Epithelial cell of esophagus (primary cell): ENCODE measurements around the gene HK1.

Experiments
- DNase-seq: peaks from one replicate; pipeline ENCODE4 v3.0.0; 2010; ENCODE audit warnings: low read depth
- H3K4me3 ChIP-seq: 2 replicates; pipeline ENCODE4 v1.5.1; 2011; ENCODE audit warnings: mild to moderate bottlenecking, low read length, control low read depth
- TF ChIP-seq, protein P1 (sequence below): IDR thresholded peaks from 2 replicates; pipeline ENCODE4 v1.5.1; 2011; ENCODE audit warnings: low read depth, mild to moderate bottlenecking, low read length, control low read depth, inconsistent platforms; ENCODE audit not compliant: insufficient read depth; ENCODE audit errors: missing control alignments

Gene HK1

DNA sequence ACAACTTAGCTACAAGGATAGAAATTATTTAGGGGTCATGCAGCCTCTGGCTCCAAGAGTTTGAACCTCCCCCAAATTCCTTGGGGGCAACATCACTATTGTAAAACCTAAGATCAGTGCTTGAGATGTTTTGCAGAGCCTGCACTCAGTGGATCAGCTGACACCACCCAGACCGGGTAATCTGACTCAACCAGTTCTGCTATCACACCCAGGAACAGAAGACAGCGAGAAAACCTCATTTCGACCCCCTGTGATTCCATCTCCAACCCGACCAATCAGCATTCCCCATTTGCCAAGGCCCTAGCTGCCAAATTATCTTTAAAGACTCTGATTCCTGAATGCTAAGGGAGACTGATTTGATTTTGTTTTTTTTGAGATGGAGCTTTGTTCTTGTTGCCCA lies 133.2 kb downstream of the HK1 start:
- H3K4me3 ChIP-seq = no peak overlapping the region
- peak; percentile 38 for DNase-seq
- TF ChIP-seq, protein P1, sequence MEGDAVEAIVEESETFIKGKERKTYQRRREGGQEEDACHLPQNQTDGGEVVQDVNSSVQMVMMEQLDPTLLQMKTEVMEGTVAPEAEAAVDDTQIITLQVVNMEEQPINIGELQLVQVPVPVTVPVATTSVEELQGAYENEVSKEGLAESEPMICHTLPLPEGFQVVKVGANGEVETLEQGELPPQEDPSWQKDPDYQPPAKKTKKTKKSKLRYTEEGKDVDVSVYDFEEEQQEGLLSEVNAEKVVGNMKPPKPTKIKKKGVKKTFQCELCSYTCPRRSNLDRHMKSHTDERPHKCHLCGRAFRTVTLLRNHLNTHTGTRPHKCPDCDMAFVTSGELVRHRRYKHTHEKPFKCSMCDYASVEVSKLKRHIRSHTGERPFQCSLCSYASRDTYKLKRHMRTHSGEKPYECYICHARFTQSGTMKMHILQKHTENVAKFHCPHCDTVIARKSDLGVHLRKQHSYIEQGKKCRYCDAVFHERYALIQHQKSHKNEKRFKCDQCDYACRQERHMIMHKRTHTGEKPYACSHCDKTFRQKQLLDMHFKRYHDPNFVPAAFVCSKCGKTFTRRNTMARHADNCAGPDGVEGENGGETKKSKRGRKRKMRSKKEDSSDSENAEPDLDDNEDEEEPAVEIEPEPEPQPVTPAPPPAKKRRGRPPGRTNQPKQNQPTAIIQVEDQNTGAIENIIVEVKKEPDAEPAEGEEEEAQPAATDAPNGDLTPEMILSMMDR = no peak

DNA sequence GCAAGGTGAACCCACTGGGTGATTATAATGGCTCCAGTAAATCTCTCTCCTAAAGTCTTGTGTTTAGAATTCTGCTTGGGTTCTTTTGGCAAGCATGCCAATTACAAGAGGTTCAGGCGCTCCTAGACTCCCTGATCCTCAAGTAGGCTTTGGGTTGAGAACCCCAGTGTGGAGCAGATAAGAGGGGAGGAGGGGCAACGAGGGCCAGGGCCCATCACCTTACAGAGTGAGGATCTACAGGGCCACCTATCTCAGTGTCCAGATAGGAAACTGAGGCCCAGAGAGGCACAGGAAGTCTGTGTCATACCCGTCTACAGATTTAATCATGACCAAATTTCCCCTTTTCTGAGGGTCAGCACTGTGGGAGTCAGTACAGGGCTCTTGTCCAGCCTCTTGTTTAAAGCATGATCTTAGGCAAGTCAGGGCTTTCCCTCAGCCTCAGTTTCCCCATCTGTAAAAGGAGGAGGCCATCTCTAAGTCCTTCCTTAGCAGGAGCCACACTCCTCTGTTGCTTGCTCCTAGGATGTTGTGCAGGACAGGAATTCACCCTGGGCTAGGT lies 134.0 kb downstream of the HK1 start:
- TF ChIP-seq, protein P1 = no peak
- no peak overlapping the region for H3K4me3 ChIP-seq
- DNase-seq = no peak

- TF ChIP-seq, protein P1 = peak; percentile 59
- no peak overlapping the region for H3K4me3 ChIP-seq
- DNase-seq = peak; percentile 65
Measured at GRCh38 chr10:69413221-69413865, 135.0 kb downstream of the HK1 start.

GRCh38 chr10:69414036-69415018 lies 136.0 kb downstream of the HK1 start:
- no peak overlapping the region for H3K4me3 ChIP-seq
- TF ChIP-seq, protein P1 = no peak

GRCh38 chr10:69415049-69415448 lies 136.8 kb downstream of the HK1 start:
- no peak overlapping the region for H3K4me3 ChIP-seq
- TF ChIP-seq, protein P1 = no peak
- DNase-seq = no peak

More at GRCh38 chr10:69414036-69415018, 136.0 kb downstream of the HK1 start:
- no peak for DNase-seq

DNA sequence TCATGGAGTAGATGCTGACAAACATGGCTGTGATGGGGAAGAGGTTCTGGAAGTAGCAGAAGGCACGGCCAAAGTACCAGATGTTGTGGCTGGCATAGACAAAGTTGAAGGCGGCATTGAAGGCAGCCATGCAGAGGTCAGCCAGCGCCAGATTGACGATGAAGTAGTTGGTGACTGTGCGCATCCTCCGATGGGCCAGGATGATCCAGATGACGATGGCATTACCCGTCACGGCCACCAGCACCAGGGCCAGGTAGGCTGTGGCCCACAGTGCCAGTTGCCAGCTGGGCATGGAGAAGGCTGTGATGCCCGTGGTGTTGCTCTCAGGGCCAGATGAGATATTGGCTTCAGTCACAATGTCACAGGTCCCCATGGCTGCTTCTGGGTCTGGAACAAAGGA lies 137.7 kb downstream of the HK1 start:
- DNase-seq = no peak
- no peak overlapping the region for H3K4me3 ChIP-seq
- TF ChIP-seq, protein P1 = no peak
